Stimulated activated CD4-positive, alpha-beta T cell treated with anti-CD3 and anti-CD28 coated beads, TNF-alpha, amount 100 ng/mL, for 48 hours (primary cell): Measurements from ENCODE around the gene DCTN5.
"Not testable (repeated sequence)": the region's sequence is repeated elsewhere in the genome, so short reads cannot be mapped to it uniquely, and the experiment has no call there.

Source experiments
- DNase-seq, 3 donors: peaks; one replicate each; pipeline ENCODE4 v3.0.0-alpha.2; 2020; ENCODE audit warnings: low read depth in 3 of 3

Gene DCTN5

GRCh38 chr16:23694265-23694643 is 53.0 kb downstream of the DCTN5 start:
- DNase-seq = no peak

GRCh38 chr16:23694644-23695373 is 53.5 kb downstream of the DCTN5 start:
- no peak for DNase-seq

GRCh38 chr16:23695756-23696155 is 54.5 kb downstream of the DCTN5 start:
- no peak for DNase-seq

- DNase-seq = no peak
Observed at GRCh38 chr16:23699100-23699499, 57.8 kb downstream of the DCTN5 start.

- no peak for DNase-seq
Observed at GRCh38 chr16:23700093-23700492, 58.8 kb downstream of the DCTN5 start.

- no peak for DNase-seq
Observed at GRCh38 chr16:23700509-23700908, 59.2 kb downstream of the DCTN5 start.

- DNase-seq = no peak
Observed at GRCh38 chr16:23701045-23701444, 59.8 kb downstream of the DCTN5 start.

GRCh38 chr16:23702951-23703350 is 61.7 kb downstream of the DCTN5 start:
- no peak for DNase-seq

- no peak for DNase-seq
Observed at GRCh38 chr16:23704772-23705516, 63.7 kb downstream of the DCTN5 start.

GRCh38 chr16:23705517-23705902 is 64.2 kb downstream of the DCTN5 start:
- DNase-seq = no peak

GRCh38 chr16:23706439-23706838 is 65.2 kb downstream of the DCTN5 start:
- DNase-seq = no peak

GRCh38 chr16:23709536-23709935 is 68.3 kb downstream of the DCTN5 start:
- no peak for DNase-seq

GRCh38 chr16:23710008-23710407 is 68.7 kb downstream of the DCTN5 start:
- no peak for DNase-seq

- DNase-seq = no peak
Observed at GRCh38 chr16:23710504-23710903, 69.2 kb downstream of the DCTN5 start.

GRCh38 chr16:23711785-23712184 is 70.5 kb downstream of the DCTN5 start:
- DNase-seq = no peak

- no peak for DNase-seq
Observed at GRCh38 chr16:23712976-23713375, 71.7 kb downstream of the DCTN5 start, which contains the start of gene ERN2. ERN2 (minus strand) TSS chr16:23713222; CDS start chr16:23713187, 35 bp downstream.

GRCh38 chr16:23716484-23716883 is 75.2 kb downstream of the DCTN5 start:
- DNase-seq = no peak

- not testable (repeated sequence) for DNase-seq
Observed at GRCh38 chr16:23722613-23723240, 81.5 kb downstream of the DCTN5 start.

- no peak for DNase-seq
Observed at GRCh38 chr16:23724096-23724784, 83.0 kb downstream of the DCTN5 start.

- DNase-seq = no peak
Observed at GRCh38 chr16:23724785-23725131, 83.5 kb downstream of the DCTN5 start.

GRCh38 chr16:23726710-23727109 is 85.4 kb downstream of the DCTN5 start:
- DNase-seq = no peak
